ENCODE results near the gene PFN4.

GRCh38 chr2:24073816-24074215, 49.3 kb downstream of the PFN4 start:
- no peak for TF ChIP-seq POLR2A (IDR thresholded peaks at IDR 0.05)
- no peak for TF ChIP-seq CTCF (IDR thresholded peaks at IDR 0.05 in 4 of 5, conservative IDR thresholded peaks at IDR 0.05 in 1 of 5)
